Astrocyte of the spinal cord (primary cell): Measurements from ENCODE around the gene CCM2.

Source experiments
- DNase-seq: peaks from one replicate; pipeline ENCODE4 v3.0.0; 2011; ENCODE audit warnings: low read depth, low spot score
- H3K4me3 ChIP-seq: 2 replicates; pipeline ENCODE4 v1.5.1; 2011; ENCODE audit warnings: low read depth, mild to moderate bottlenecking, low read length, moderate library complexity
- in situ Hi-C: cut with HindIII; loops from 2 replicates; pipeline ENCODE4 v1.10.0; 2017; ENCODE audit warnings: low sequenced_read_pairs
- TF ChIP-seq, protein P1 (sequence below): IDR thresholded peaks from 2 replicates; pipeline ENCODE4 v1.5.1; 2012; ENCODE audit warnings: low read depth, mild to moderate bottlenecking, low read length, inconsistent platforms

Gene CCM2

DNA sequence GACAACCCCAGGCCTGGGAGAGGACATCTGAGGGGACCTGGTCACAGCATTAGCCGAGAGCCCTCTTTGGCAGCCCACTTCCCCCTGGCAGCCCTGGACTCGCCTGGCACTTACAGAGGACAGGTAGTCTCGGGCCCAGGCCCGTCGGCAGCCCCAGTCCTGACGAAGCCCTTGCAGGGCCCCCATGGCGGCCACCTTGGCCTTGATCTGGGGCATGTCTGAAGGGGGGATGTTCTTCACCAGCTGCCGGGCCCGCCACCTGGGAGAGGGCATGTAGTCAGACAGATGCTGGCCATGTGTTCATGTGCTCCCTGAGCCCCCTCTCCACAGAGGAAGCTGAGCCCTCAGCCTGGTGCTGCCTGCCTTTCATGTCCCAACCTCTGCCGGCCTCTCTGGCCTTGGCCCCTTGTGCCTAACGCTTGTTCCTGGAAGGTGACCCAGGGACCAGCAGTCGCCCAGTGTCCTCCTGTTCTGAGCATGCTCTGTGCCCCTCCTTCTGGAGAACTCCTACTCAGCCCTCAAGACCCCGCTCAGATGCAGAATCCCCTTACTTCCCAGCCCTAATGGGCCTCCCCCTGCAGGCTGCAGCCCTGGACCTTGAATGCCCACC is 35.1 kb upstream of the CCM2 start:
- in situ Hi-C loops: no loop called here
- TF ChIP-seq, protein P1, sequence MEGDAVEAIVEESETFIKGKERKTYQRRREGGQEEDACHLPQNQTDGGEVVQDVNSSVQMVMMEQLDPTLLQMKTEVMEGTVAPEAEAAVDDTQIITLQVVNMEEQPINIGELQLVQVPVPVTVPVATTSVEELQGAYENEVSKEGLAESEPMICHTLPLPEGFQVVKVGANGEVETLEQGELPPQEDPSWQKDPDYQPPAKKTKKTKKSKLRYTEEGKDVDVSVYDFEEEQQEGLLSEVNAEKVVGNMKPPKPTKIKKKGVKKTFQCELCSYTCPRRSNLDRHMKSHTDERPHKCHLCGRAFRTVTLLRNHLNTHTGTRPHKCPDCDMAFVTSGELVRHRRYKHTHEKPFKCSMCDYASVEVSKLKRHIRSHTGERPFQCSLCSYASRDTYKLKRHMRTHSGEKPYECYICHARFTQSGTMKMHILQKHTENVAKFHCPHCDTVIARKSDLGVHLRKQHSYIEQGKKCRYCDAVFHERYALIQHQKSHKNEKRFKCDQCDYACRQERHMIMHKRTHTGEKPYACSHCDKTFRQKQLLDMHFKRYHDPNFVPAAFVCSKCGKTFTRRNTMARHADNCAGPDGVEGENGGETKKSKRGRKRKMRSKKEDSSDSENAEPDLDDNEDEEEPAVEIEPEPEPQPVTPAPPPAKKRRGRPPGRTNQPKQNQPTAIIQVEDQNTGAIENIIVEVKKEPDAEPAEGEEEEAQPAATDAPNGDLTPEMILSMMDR: no peak

DNA sequence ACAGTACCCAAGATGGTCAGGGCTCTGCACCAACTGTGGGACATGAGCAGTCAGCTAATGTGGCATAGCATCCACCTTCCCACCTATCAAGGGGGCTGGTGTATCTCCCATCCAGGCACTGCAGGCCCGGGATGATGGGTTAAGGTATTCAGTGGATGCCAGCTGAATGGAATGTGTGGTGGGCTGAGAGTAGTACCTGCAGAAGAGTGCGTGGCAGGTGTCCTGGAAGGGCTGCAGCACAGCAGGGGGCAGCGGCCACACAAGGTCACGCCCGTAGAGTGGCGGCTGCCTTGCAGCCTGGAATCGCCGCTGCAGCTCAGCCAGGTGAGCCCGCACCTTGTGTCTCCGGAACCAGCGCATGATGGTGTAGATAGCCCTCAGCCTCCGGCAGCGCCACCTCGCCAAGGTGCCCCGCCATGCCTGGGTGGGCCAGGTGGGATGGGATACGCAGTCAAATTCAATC is 34.5 kb upstream of the CCM2 start:
- H3K4me3 ChIP-seq: no peak overlapping the region
- no peak for DNase-seq
- TF ChIP-seq, protein P1: no peak
- in situ Hi-C loops: no loop called here

More for the DNA sequence above, 35.1 kb upstream of the CCM2 start:
- H3K4me3 ChIP-seq: no peak overlapping the region
- DNase-seq: no peak

DNA sequence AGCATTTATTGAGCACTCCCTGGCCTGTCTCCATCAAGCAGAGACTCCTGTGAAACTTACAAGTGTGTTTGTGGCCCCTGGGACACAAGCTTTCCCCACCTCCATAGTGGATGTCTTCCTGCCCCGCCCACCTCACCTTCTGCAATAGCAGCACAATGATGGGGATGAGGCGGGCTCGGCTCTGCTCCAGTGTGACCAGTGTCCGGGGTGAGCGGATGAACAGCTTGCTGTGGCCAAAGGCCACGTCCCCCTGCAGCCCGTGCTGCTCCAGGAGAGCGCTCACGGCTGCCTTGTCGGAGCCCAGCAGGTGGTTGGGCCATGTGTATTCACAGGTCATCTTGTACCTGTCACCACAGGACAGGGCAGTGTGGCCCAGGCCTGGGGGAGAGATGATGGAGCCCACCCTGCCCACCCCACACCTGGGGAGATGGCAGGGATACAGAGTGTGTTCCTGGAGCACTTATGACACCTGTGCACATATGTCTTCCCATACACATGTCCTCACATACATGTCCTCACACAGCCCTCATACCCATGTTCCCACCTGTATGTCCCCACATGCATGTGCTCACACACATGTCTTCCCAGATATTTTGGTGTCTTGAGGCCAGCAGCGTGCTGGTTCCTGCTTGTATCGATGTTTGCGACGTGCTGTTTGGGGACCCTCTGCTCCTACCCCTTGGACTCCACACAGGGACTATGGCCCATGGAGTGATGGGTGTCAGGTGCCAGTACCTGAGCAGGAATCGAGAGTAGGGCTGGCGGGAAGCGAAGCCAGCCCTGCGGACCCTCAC is 33.9 kb upstream of the CCM2 start:
- no peak for DNase-seq
- in situ Hi-C loops: no loop called here

DNA sequence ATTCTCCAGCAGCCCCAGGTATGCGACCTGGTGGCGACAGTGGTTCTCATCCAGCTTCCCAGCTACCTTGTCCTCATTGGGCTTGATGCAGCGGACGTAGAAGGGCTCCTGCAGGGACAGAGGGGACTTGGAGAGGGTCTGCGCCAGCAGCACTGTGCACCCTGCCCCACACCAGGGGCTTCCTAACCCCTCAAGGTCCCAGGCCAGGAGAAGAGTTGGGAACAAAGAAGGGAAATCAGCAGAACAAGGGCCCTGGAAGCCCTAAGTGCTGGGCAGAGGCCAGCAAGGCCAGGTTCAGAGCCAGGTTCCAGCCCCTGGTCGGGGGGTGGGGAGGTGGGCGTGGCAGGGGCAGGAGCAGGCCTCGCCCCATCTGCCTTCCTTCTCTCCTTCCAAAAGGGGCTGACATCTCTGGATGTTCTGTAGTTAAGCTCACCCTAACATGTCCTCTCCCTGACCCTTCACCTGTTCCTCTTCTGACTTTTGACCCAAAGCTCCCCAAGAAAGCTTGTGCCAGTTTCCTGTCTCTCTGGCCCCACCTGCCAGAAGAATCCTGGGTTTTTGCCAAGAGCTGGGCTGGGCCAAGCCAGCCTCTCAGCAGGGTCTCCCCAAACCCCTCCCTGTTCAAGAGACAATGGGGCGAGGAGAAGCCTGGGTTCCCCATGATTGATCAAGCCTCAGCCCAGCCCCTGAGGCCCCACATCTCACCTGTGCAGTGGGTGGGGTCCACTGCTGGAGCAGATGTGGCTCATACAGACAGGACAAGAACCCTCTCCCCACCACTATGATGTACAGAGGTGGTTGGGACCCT is 33.1 kb upstream of the CCM2 start:
- H3K4me3 ChIP-seq: no peak overlapping the region
- in situ Hi-C loops: no loop called here
- TF ChIP-seq, protein P1: no peak
- DNase-seq: no peak

More for the DNA sequence above, 33.9 kb upstream of the CCM2 start:
- TF ChIP-seq, protein P1: no peak
- no peak overlapping the region for H3K4me3 ChIP-seq

DNA sequence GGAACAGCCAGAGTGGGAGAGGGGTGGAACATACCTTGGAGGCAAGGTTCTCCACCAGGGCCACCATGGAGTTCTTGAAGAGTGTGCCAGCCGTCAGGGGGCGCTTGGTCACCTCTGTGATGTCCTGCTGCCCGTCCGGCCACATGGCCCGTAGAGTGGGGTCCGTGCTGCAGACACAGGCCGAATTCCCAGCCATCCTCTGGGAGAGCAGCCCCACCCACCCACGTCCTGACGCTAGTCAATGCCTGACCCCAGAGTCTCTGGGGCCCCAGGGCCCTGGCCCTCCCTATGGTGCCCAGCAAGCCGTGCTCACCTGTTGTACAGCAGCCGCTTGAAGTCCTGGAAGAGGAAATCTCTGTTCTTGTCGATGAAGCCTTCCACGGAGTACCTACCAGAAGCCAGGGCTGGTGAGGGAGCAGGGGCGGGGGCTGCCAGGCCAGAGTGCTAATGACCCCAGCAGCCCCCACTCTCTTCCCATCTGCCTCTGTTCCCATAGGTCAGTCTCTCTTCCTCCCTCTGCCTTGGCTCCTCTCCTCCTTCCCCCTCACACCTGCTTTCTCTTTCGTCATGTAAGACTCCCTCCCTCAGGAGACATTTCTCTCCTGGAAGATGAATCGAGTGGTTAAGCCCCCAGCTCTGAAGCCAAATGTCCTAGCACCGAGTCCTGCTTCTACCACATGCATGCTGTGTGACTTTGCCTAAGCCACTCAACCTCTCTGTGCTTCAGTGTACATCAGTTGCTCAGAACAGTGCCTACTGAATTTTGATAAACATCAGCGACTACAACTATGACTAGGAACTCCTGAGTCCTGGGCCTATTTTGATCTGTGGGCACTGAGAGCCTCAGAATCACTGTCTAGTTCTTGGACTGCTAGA is 32.2 kb upstream of the CCM2 start:
- in situ Hi-C loops: no loop called here
- TF ChIP-seq, protein P1: peak; percentile 21
- no peak overlapping the region for H3K4me3 ChIP-seq
- no peak for DNase-seq
